Measurements from ENCODE around the gene DOK6.

The DOK6 gene

DNA sequence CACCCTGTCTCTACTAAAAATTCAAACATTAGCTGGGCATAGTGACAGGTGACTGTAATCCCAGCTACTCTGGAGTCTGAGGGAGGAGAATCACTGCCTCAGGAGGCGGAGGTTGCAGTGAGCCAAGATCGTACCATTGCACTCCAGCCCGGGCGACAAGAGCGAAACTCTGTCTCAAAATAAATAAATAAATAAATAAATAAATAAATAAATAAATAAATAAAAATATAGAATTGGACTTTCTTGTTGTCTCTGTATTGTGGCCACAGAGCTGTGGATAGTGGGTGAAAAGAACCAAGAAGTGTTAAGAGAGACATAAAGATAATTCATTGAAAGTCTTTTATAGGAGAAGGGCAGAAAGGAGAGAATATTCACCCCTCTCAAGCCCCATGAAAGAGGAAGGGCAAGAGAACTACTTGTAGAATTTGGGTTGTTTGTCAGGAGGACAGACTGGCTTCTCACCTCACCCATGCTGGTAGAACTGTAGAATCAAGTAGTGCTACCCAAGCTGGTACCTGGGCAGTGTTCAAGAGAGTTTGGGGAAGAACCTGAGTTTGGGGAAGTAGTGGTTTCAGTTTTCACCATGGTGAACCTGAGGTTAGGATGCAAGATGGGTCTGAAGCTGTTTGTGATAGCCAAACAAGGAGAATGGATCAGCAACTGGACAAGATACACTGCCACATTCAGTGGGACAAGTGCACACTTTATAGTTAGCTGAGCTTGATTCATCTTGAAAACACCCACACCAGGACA is 290.5 kb downstream of the DOK6 start:
- H3K4me3 ChIP-seq (ENCODE audit: low read length): no peak overlapping the region
- TF ChIP-seq, protein P1, sequence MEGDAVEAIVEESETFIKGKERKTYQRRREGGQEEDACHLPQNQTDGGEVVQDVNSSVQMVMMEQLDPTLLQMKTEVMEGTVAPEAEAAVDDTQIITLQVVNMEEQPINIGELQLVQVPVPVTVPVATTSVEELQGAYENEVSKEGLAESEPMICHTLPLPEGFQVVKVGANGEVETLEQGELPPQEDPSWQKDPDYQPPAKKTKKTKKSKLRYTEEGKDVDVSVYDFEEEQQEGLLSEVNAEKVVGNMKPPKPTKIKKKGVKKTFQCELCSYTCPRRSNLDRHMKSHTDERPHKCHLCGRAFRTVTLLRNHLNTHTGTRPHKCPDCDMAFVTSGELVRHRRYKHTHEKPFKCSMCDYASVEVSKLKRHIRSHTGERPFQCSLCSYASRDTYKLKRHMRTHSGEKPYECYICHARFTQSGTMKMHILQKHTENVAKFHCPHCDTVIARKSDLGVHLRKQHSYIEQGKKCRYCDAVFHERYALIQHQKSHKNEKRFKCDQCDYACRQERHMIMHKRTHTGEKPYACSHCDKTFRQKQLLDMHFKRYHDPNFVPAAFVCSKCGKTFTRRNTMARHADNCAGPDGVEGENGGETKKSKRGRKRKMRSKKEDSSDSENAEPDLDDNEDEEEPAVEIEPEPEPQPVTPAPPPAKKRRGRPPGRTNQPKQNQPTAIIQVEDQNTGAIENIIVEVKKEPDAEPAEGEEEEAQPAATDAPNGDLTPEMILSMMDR (IDR thresholded peaks at IDR 0.05; ENCODE audit: insufficient read depth, low read depth, low read length, missing control alignments): no peak
- DNase-seq (ENCODE audit: low read depth): no peak

- no peak overlapping the region for H3K4me3 ChIP-seq (ENCODE audit: low read length)
- TF ChIP-seq, protein P1 (IDR thresholded peaks at IDR 0.05; ENCODE audit: insufficient read depth, low read depth, low read length, missing control alignments): no peak
- DNase-seq (ENCODE audit: low read depth): no peak
These were observed 296.4 kb downstream of the DOK6 start for GRCh38 chr18:69697069-69697468.

DNA sequence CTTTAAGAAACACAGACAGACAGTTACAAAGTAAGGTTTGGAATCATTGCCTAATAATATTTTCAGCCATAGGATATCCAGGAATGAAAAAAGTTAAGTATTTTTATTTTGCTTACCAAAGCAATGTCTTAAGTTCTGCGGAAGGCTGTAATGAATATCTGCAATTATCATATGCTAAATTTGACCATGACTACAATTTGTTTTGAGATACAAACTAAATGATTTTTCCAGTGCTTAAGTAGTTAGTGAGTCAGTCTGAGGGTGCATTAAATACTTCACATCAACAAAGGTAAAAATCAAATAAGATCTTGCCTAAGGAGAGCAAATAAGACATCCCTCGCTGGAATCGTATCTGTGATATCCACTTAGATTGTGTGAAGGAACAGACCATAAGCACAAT is 297.0 kb downstream of the DOK6 start:
- TF ChIP-seq, protein P1 (IDR thresholded peaks at IDR 0.05; ENCODE audit: insufficient read depth, low read depth, low read length, missing control alignments): no peak

GRCh38 chr18:69701305-69701704 is 300.6 kb downstream of the DOK6 start:
- H3K4me3 ChIP-seq (ENCODE audit: low read length): no peak overlapping the region

More for the DNA sequence above, 297.0 kb downstream of the DOK6 start:
- no peak overlapping the region for H3K4me3 ChIP-seq (ENCODE audit: low read length)
- no peak for DNase-seq (ENCODE audit: low read depth)

GRCh38 chr18:69703461-69703860 is 302.8 kb downstream of the DOK6 start:
- peak; percentile 60 for DNase-seq (ENCODE audit: low read depth)
- no peak overlapping the region for H3K4me3 ChIP-seq (ENCODE audit: low read length)
- TF ChIP-seq, protein P1 (IDR thresholded peaks at IDR 0.05; ENCODE audit: insufficient read depth, low read depth, low read length, missing control alignments): no peak

More at GRCh38 chr18:69701305-69701704, 300.6 kb downstream of the DOK6 start:
- DNase-seq (ENCODE audit: low read depth): no peak
- TF ChIP-seq, protein P1 (IDR thresholded peaks at IDR 0.05; ENCODE audit: insufficient read depth, low read depth, low read length, missing control alignments): no peak

GRCh38 chr18:69705987-69706386 is 305.3 kb downstream of the DOK6 start:
- peak; percentile 2 for DNase-seq (ENCODE audit: low read depth)
- TF ChIP-seq, protein P1 (IDR thresholded peaks at IDR 0.05; ENCODE audit: insufficient read depth, low read depth, low read length, missing control alignments): no peak
- H3K4me3 ChIP-seq (ENCODE audit: low read length): no peak overlapping the region

DNA sequence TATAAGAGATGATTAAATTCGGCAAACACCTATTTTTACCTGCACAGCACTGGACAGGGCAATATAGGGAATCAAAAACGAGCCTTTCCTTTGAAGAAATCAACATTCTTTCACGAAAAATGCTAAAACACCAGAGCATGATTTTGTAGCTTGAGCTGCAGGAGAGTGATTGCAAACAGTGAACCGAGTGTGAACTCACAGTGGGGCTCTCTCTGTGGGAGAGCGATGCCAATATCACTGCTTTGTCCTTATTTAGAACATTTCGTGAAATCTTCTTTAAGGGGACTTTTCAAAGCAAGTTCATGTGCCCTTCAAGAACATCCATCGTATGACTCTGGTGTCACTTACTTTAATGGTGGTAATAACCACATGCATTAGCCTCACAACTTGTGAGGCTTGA is 308.2 kb downstream of the DOK6 start:
- no peak for DNase-seq (ENCODE audit: low read depth)
- H3K4me3 ChIP-seq (ENCODE audit: low read length): no peak overlapping the region
- TF ChIP-seq, protein P1 (IDR thresholded peaks at IDR 0.05; ENCODE audit: insufficient read depth, low read depth, low read length, missing control alignments): no peak

Data from epithelial cell of esophagus (primary cell).